Mucosa of descending colon (tissue), 3 donors: Measurements from ENCODE around the gene KLF15. TPM values are rescaled to one million over a fixed set of nuclear protein-coding genes. Genes with fewer than 3 reads are reported as not detected.

ENCODE experiments used
- ATAC-seq: fragments of 200-7000 bp; cut with Tn5 transposase; one replicate; pipeline ENCODE4 v1.9.1; 2020; ENCODE audit warnings: mild to moderate bottlenecking, moderate library complexity
- DNase-seq, 3 donors: peaks; one replicate each; pipeline ENCODE4 v3.0.0-alpha.2; 2020
- H3K36me3 ChIP-seq: fragments of 200-600 bp; one replicate; pipeline ENCODE4 v1.8.0; 2021; ENCODE audit warnings: low read depth, mild to moderate bottlenecking
- H3K4me1 ChIP-seq: fragments of 200-600 bp; one replicate; pipeline ENCODE4 v1.8.0; 2021; ENCODE audit warnings: low read depth, mild to moderate bottlenecking
- H3K4me3 ChIP-seq: fragments of 200-600 bp; one replicate; pipeline ENCODE4 v1.8.0; 2021; ENCODE audit warnings: mild to moderate bottlenecking
- H3K9me3 ChIP-seq: fragments of 200-600 bp; one replicate; pipeline ENCODE4 v1.8.0; 2021; ENCODE audit warnings: mild to moderate bottlenecking
- CTCF ChIP-seq: fragments of 200-600 bp; IDR thresholded peaks from one replicate; pipeline ENCODE4 v1.8.0; 2022; ENCODE audit warnings: antibody characterized with exemption, mild to moderate bottlenecking
- intact Hi-C, 2 donors: fragments of 100-400 bp; cut with DNase I in 1 of 2; cut with micrococcal nuclease in 1 of 2; formaldehyde crosslinking; loops; one replicate each; pipeline versions ENCODE4 v1.11.0 to v1.11.1; 2022; cut with DNase I, micrococcal nuclease
- total RNA-seq, 3 donors: library from RNA; stranded (reverse); fragmentation: NEBNext Ultra II Directional in 2 of 3; extraction: Animal tissue kit (Norgen Biotek cat#: 25700) in 2 of 3; gene quantifications; one replicate each; pipeline versions ENCODE4 v1.2.1 to v1.2.4, GENCODE V29; 2021 to 2023
- donor health status: DM: no; HTN: no; CAD: no; lungs with moderate emphysema.
- donor health status: DM: no; HTN: no; CAD: no.
- donor health status: DM: no; HTN: yes; CAD: no.

The KLF15 gene
- total RNA-seq, 3 donors from 2014 or later, result 1.3 to 21.9 (median 2.0) TPM

- Histone ChIP-seq H3K9me3 (no peaks in the 10 kb centered on the region), H3K4me1 (peaks cover 4% of the 10 kb centered on the region), H3K4me3 (no peak overlapping the region), H3K36me3 (no peaks in the 10 kb centered on the region)
- intact Hi-C loops, result no loop called here
- TF ChIP-seq CTCF, result no peak
- DNase-seq (peak in 1 of 3 donors; percentile 15), ATAC-seq (no peak)
Observed at GRCh38 chr3:126350502-126351085, 6.6 kb downstream of the KLF15 start.

- no peak for TF ChIP-seq CTCF
- Histone ChIP-seq H3K4me1 (no peaks in the 10 kb centered on the region), H3K4me3 (no peak overlapping the region), H3K36me3 (no peaks in the 10 kb centered on the region), H3K9me3 (no peaks in the 10 kb centered on the region)
- no peak for ATAC-seq
- intact Hi-C loops, result no loop called here
- DNase-seq, result peak in 1 of 3 donors; percentile 19
Observed at GRCh38 chr3:126349611-126350501, 7.4 kb downstream of the KLF15 start.

- H3K4me1 ChIP-seq, result no peaks in the 10 kb centered on the region
- no peaks in the 10 kb centered on the region for H3K36me3 ChIP-seq
- DNase-seq, result peak in 1 of 3 donors; percentile 25
- H3K9me3 ChIP-seq, result no peaks in the 10 kb centered on the region
- no peak for ATAC-seq
- no peak for TF ChIP-seq CTCF
- no peak overlapping the region for H3K4me3 ChIP-seq
- intact Hi-C loops, result no loop called here
Observed at GRCh38 chr3:126349071-126349470, 8.1 kb downstream of the KLF15 start.

- no peaks in the 10 kb centered on the region for H3K4me1 ChIP-seq
- ATAC-seq, result no peak
- no peaks in the 10 kb centered on the region for H3K36me3 ChIP-seq
- no peak for DNase-seq
- H3K4me3 ChIP-seq, result no peak overlapping the region
- no peak for TF ChIP-seq CTCF
- no peaks in the 10 kb centered on the region for H3K9me3 ChIP-seq
- intact Hi-C loops, result no loop called here
Observed at GRCh38 chr3:126348308-126348920, 8.8 kb downstream of the KLF15 start.

- H3K9me3 ChIP-seq, result no peaks in the 10 kb centered on the region
- DNase-seq (peak in 1 of 3 donors; percentile 29), ATAC-seq (no peak)
- intact Hi-C loops, result no loop called here
- no peaks in the 10 kb centered on the region for H3K36me3 ChIP-seq
- no peak overlapping the region for H3K4me3 ChIP-seq
- TF ChIP-seq CTCF, result no peak
- no peaks in the 10 kb centered on the region for H3K4me1 ChIP-seq
Observed at GRCh38 chr3:126347543-126348161, 9.6 kb downstream of the KLF15 start.
